DOHH2 (cell line): Measurements from ENCODE around the gene ESRRB.

Source experiments
- H3F3A ChIP-seq: fragments of 200-600 bp; sonication (generic), shearing (Covaris generic); 2 replicates; pipeline ENCODE4 v1.6.0; 2016; ENCODE audit warnings: antibody characterized with exemption, mild to moderate bottlenecking; ENCODE audit not compliant: control insufficient read depth, insufficient read depth
- H3K27ac ChIP-seq: fragments of 200-600 bp; sonication (generic); 2 replicates; pipeline ENCODE4 v1.5.1; 2014; ENCODE audit warnings: low read depth, mild to moderate bottlenecking, low read length, moderate library complexity
- H3K27me3 ChIP-seq: fragments of 200-600 bp; sonication (generic); 2 replicates; pipeline ENCODE4 v1.6.1; 2014; ENCODE audit warnings: mild to moderate bottlenecking, low read length, mixed read lengths; ENCODE audit not compliant: control insufficient read depth
- H3K36me3 ChIP-seq: fragments of 200-600 bp; sonication (generic); 2 replicates; pipeline ENCODE4 v1.6.1; 2014; ENCODE audit warnings: mild to moderate bottlenecking, low read length, moderate library complexity, mixed read lengths; ENCODE audit not compliant: control insufficient read depth
- H3K4me1 ChIP-seq: fragments of 200-600 bp; sonication (generic); 2 replicates; pipeline ENCODE4 v1.6.1; 2014; ENCODE audit warnings: mild to moderate bottlenecking, low read length, mixed read lengths; ENCODE audit not compliant: control insufficient read depth
- H3K4me2 ChIP-seq: fragments of 200-600 bp; sonication (generic); 2 replicates; pipeline ENCODE4 v1.6.0; 2014; ENCODE audit warnings: mild to moderate bottlenecking, low read length, moderate library complexity
- H3K4me3 ChIP-seq: fragments of 200-600 bp; sonication (generic); 2 replicates; pipeline ENCODE4 v1.5.1; 2014; ENCODE audit warnings: mild to moderate bottlenecking, low read length, mixed read lengths
- H3K79me2 ChIP-seq: fragments of 200-600 bp; sonication (generic); 2 replicates; pipeline ENCODE4 v1.6.1; 2014; ENCODE audit warnings: mild to moderate bottlenecking, low read length, mixed read lengths; ENCODE audit not compliant: control insufficient read depth
- H3K9me2 ChIP-seq: fragments of 200-600 bp; sonication (generic); replicated peaks from 2 replicates; pipeline ENCODE4 v1.6.1; 2014; ENCODE audit warnings: mild to moderate bottlenecking, low read length, mixed read lengths; ENCODE audit not compliant: control insufficient read depth
- H3K9me3 ChIP-seq: fragments of 200-600 bp; sonication (generic); 2 replicates; pipeline ENCODE4 v1.6.1; 2014; ENCODE audit warnings: antibody characterized with exemption, low read length, mixed read lengths; ENCODE audit not compliant: control insufficient read depth, insufficient read depth
- H4K20me1 ChIP-seq: fragments of 200-600 bp; sonication (generic); 2 replicates; pipeline ENCODE4 v1.6.0; 2014; ENCODE audit warnings: low read depth, mild to moderate bottlenecking, antibody characterized with exemption, low read length, moderate library complexity; ENCODE audit not compliant: control insufficient read depth, insufficient read depth
- EZH2phosphoT487 ChIP-seq: fragments of 200-600 bp; sonication (generic); IDR thresholded peaks from 2 replicates; pipeline ENCODE4 v1.6.1; 2017; ENCODE audit warnings: borderline replicate concordance, mild to moderate bottlenecking, antibody characterized with exemption, low read length, moderate library complexity, mixed read lengths
- TF ChIP-seq, protein P1 (sequence below): fragments of 200-600 bp; sonication (generic); IDR thresholded peaks from one replicate; pipeline ENCODE4 v1.5.1; 2014; ENCODE audit warnings: antibody characterized with exemption, mild to moderate bottlenecking, low read depth, low read length; ENCODE audit not compliant: poor library complexity, severe bottlenecking

The ESRRB gene

DNA sequence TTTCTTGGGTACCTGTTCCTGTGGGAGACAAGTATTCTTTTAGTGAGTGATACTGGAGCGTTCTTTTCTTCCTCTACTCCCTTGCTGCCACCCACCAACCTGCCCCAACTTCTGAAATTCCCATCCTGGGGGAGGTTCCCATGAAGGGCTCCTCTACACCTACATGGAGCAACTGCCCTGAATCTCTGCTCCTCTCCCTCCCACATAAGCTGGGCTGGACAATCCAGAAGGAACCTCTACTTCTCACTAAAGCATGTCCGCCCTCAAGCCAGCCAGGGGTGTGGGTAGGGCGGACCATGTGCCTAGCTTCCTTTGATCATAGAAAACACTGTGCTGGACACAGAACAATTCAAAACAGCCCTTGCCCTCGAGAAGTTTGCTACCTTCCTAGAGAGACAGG, 25.9 kb upstream of the ESRRB start:
- Histone ChIP-seq H3K4me1 (peaks cover 10% of the 10 kb centered on the region), H3K36me3 (no peaks in the 10 kb centered on the region), H3K27me3 (peaks cover 3% of the 10 kb centered on the region; the same call in 1 of the 2 replicates), H3K27ac (no peak overlapping the region), H4K20me1 (no peaks in the 10 kb centered on the region), H3K9me2 (no peaks in the 10 kb centered on the region), H3K4me3 (no peak overlapping the region), H3F3A (no peaks in the 10 kb centered on the region), H3K9me3 (no peaks in the 10 kb centered on the region), H3K4me2 (no peak overlapping the region), H3K79me2 (no peaks in the 10 kb centered on the region)
- no peak for TF ChIP-seq EZH2phosphoT487
- TF ChIP-seq, protein P1, sequence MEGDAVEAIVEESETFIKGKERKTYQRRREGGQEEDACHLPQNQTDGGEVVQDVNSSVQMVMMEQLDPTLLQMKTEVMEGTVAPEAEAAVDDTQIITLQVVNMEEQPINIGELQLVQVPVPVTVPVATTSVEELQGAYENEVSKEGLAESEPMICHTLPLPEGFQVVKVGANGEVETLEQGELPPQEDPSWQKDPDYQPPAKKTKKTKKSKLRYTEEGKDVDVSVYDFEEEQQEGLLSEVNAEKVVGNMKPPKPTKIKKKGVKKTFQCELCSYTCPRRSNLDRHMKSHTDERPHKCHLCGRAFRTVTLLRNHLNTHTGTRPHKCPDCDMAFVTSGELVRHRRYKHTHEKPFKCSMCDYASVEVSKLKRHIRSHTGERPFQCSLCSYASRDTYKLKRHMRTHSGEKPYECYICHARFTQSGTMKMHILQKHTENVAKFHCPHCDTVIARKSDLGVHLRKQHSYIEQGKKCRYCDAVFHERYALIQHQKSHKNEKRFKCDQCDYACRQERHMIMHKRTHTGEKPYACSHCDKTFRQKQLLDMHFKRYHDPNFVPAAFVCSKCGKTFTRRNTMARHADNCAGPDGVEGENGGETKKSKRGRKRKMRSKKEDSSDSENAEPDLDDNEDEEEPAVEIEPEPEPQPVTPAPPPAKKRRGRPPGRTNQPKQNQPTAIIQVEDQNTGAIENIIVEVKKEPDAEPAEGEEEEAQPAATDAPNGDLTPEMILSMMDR: no peak

DNA sequence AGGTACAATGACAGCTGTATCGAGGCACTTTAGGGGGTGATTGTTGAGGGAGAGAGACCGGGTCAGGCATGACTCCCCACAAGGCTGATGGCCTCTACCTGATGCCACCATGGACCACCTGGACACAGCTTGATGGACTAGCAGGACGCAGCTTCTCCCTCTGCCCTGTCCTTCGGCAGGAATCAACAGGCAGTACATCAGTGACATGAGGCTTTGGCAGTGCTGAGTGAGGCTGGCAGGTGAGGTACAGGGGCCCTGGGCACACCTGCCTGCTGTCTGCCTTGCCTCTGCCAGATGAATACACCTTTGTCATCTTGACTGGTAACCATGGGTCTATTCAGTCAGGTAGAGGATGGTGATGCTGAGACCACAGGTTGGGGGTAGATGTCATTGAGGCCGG, 25.3 kb upstream of the ESRRB start:
- Histone ChIP-seq H3K79me2 (no peaks in the 10 kb centered on the region), H3K9me3 (no peaks in the 10 kb centered on the region), H3K27me3 (peaks cover 6% of the 10 kb centered on the region), H3F3A (no peaks in the 10 kb centered on the region), H3K27ac (no peak overlapping the region), H3K4me3 (no peak overlapping the region), H3K4me2 (no peak overlapping the region), H3K36me3 (no peaks in the 10 kb centered on the region), H3K4me1 (peaks cover 10% of the 10 kb centered on the region), H3K9me2 (no peaks in the 10 kb centered on the region), H4K20me1 (no peaks in the 10 kb centered on the region)
- TF ChIP-seq, protein P1: no peak
- TF ChIP-seq EZH2phosphoT487: no peak

DNA sequence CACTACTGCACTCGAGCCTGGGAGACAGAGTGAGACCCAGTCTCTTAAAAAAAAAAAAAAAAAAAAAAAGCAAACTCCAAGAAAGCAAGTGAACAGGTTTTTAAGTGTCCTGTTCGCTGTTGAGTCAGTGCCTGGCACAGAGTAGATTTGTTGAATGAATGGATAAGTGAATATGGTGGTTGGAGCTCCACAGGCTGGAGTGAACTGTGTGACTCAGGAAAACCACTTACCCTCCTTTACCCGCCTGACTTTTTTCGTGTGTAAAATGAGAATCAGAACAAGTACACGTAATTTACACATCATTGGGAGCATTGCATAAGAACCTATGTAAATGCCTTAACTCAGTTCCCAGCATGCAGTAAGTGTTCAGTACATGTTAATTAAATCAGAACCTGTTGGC, 24.0 kb upstream of the ESRRB start:
- TF ChIP-seq, protein P1: no peak
- no peak for TF ChIP-seq EZH2phosphoT487
- H4K20me1 ChIP-seq: no peaks in the 10 kb centered on the region

More for the DNA sequence above, 24.0 kb upstream of the ESRRB start:
- H3K27ac ChIP-seq: no peak overlapping the region
- no peaks in the 10 kb centered on the region for H3F3A ChIP-seq
- no peaks in the 10 kb centered on the region for H3K9me3 ChIP-seq
- H3K4me2 ChIP-seq: no peak overlapping the region
- no peaks in the 10 kb centered on the region for H3K79me2 ChIP-seq
- peaks cover 6% of the 10 kb centered on the region for H3K27me3 ChIP-seq
- H3K4me1 ChIP-seq: peaks cover 3% of the 10 kb centered on the region
- no peaks in the 10 kb centered on the region for H3K9me2 ChIP-seq
- H3K36me3 ChIP-seq: no peaks in the 10 kb centered on the region
- no peak overlapping the region for H3K4me3 ChIP-seq
